Stimulated activated naive CD8-positive, alpha-beta T cell treated with anti-CD3 and anti-CD28 coated beads, Interleukin-15, Interleukin-2, amounts not matched to agents 100 U/mL and 50 U/mL, for 24 hours (primary cell): ENCODE measurements around the gene CALHM2.
"Not testable (repeated sequence)": the region's sequence is repeated elsewhere in the genome, so short reads cannot be mapped to it uniquely, and the experiment has no call there.

Experiments used
- ATAC-seq: fragments of 150-1000 bp; cut with Tn5 transposase; one replicate; pipeline ENCODE4 v1.10.0; 2021
- DNase-seq: peaks from one replicate; pipeline ENCODE4 v3.0.0; 2021

CALHM2 gene

GRCh38 chr10:103451831-103452505, at the start of gene CALHM2:
Gene CALHM2, minus strand, starts transcription at chr10:103452370. Its CDS starts 2,429 bp downstream, at chr10:103449941.
- ATAC-seq, result peak; percentile 82
- peak; percentile 73 for DNase-seq

- ATAC-seq, result no peak
- no peak for DNase-seq
These were observed 49.0 kb upstream of the CALHM2 start for GRCh38 chr10:103501186-103501585.

GRCh38 chr10:103500481-103500880, 48.3 kb upstream of the CALHM2 start:
- no peak for DNase-seq
- ATAC-seq, result peak; percentile 3

GRCh38 chr10:103499881-103500280, 47.7 kb upstream of the CALHM2 start:
- DNase-seq, result no peak
- ATAC-seq, result no peak

GRCh38 chr10:103498936-103499638, 46.9 kb upstream of the CALHM2 start:
- DNase-seq (no peak), ATAC-seq (no peak)

- DNase-seq, result no peak
- no peak for ATAC-seq
These were observed 45.2 kb upstream of the CALHM2 start for GRCh38 chr10:103497161-103497915.

- DNase-seq, result no peak
These were observed 43.2 kb upstream of the CALHM2 start for GRCh38 chr10:103495321-103495720.

GRCh38 chr10:103493916-103494877, 42.0 kb upstream of the CALHM2 start:
- DNase-seq (peak; percentile 30), ATAC-seq (peak; percentile 8)

More at GRCh38 chr10:103495321-103495720, 43.2 kb upstream of the CALHM2 start:
- no peak for ATAC-seq

GRCh38 chr10:103493362-103493915, 41.3 kb upstream of the CALHM2 start, which contains the start of gene NEURL1:
Gene NEURL1, plus strand, starts transcription at chr10:103493705. Its CDS starts 683 bp downstream, at chr10:103494388.
- peak; percentile 12 for ATAC-seq
- DNase-seq, result peak; percentile 31

- no peak for DNase-seq
- ATAC-seq, result no peak
These were observed 40.6 kb upstream of the CALHM2 start for GRCh38 chr10:103492655-103493261.

- no peak for ATAC-seq
- no peak for DNase-seq
These were observed 39.7 kb upstream of the CALHM2 start for GRCh38 chr10:103491729-103492364.

GRCh38 chr10:103490986-103491314, 38.8 kb upstream of the CALHM2 start:
- no peak for DNase-seq
- no peak for ATAC-seq

- ATAC-seq (no peak), DNase-seq (no peak)
These were observed 35.2 kb upstream of the CALHM2 start for GRCh38 chr10:103487410-103487708.

GRCh38 chr10:103486635-103487409, 34.7 kb upstream of the CALHM2 start:
- not testable (repeated sequence) for DNase-seq, ATAC-seq

- peak; percentile 64 for ATAC-seq
- no peak for DNase-seq
These were observed 29.9 kb upstream of the CALHM2 start for GRCh38 chr10:103481974-103482531.

- DNase-seq, result no peak
- ATAC-seq, result no peak
These were observed 28.4 kb upstream of the CALHM2 start for GRCh38 chr10:103480521-103480920.

- ATAC-seq (no peak), DNase-seq (no peak)
These were observed 27.0 kb upstream of the CALHM2 start, which contains the start of gene CALHM3 for GRCh38 chr10:103479135-103479534. Gene CALHM3, minus strand, starts transcription at chr10:103479240. Its CDS starts 208 bp downstream, at chr10:103479032.

GRCh38 chr10:103478671-103479070, 26.5 kb upstream of the CALHM2 start:
- no peak for DNase-seq
- no peak for ATAC-seq

GRCh38 chr10:103476046-103476768, 24.0 kb upstream of the CALHM2 start:
- ATAC-seq, result no peak
- no peak for DNase-seq
